Skeletal muscle tissue (tissue), 4 donors: Measurements from ENCODE around the gene PHF10. TPM values are rescaled to one million over a fixed set of nuclear protein-coding genes. Genes with fewer than 3 reads are reported as not detected.

Experiments used
- H3K27ac ChIP-seq: one replicate; pipeline ENCODE4 v1.7.0; 2013; ENCODE audit warnings: mild to moderate bottlenecking, low read depth, low read length, inconsistent platforms
- H3K27me3 ChIP-seq, 3 donors: one replicate each; pipeline ENCODE4 v1.7.0; 2013; ENCODE audit warnings: low read length in 3 of 3; ENCODE audit not compliant: control insufficient read depth in 3 of 3, insufficient read depth in 3 of 3
- H3K36me3 ChIP-seq, 3 donors: one replicate each; pipeline ENCODE4 v1.7.0; 2013; ENCODE audit warnings: low read length in 3 of 3; ENCODE audit not compliant: control insufficient read depth in 3 of 3, insufficient read depth in 3 of 3
- H3K4me1 ChIP-seq, 3 donors: one replicate each; pipeline ENCODE4 v1.7.0; 2013; ENCODE audit warnings: low read length in 3 of 3, mild to moderate bottlenecking in 3 of 3; ENCODE audit not compliant: control insufficient read depth in 3 of 3, insufficient read depth in 3 of 3
- H3K4me3 ChIP-seq, 3 donors: one replicate each; pipeline ENCODE4 v1.7.0; 2013; ENCODE audit warnings: low read length in 3 of 3
- H3K9ac ChIP-seq, 3 donors: one replicate each; pipeline ENCODE4 v1.7.0; 2013; ENCODE audit warnings: low read length in 3 of 3, mild to moderate bottlenecking in 3 of 3, moderate library complexity in 2 of 3, low read depth in 1 of 3
- H3K9me3 ChIP-seq, 3 donors: one replicate each; pipeline ENCODE4 v1.7.0; 2013; ENCODE audit warnings: low read length in 3 of 3; ENCODE audit not compliant: control insufficient read depth in 3 of 3
- total RNA-seq: library from RNA; depleted of rRNA; stranded (reverse); fragments of >200 nt; gene quantifications from one replicate; pipeline ENCODE4 v1.2.3, GENCODE V29; 2014
- donor health status: Osteomylitis.

Gene PHF10
- total RNA-seq, 1 donor from 2014 or later: 29.7 TPM

GRCh38 chr6:169654598-169655391 lies 69.5 kb downstream of the PHF10 start:
- Histone ChIP-seq H3K4me1 (peaks cover 0 to 5% (median 2%) of the 10 kb centered on the region in 3 donors), H3K9me3 (no peaks in the 10 kb centered on the region), H3K27me3 (no peaks in the 10 kb centered on the region), H3K36me3 (peaks cover 15 to 39% (median 20%) of the 10 kb centered on the region in 3 donors), H3K4me3 (peak overlapping the region in 2 of 3 donors; percentile 78 to 84), H3K9ac (peak overlapping the region in 2 of 3 donors; percentile 80 to 87), H3K27ac (no peak overlapping the region)

Other genes starting within 250 kb of the PHF10 start
- 24.5 TPM for gene WDR27, start 22.5 kb downstream of the PHF10 start, total RNA-seq
- 19.8 TPM for gene C6orf120, start 22.4 kb downstream of the PHF10 start, total RNA-seq
- gene DYNLT2, start 27.1 kb upstream of the PHF10 start, total RNA-seq: 0.52 TPM
- gene ERMARD, start 27.1 kb upstream of the PHF10 start, total RNA-seq: 16.2 TPM